ENCODE data around the gene UBE2D2.
A peak's percentile ranks its signal among the peaks of the same experiment; 100 is the strongest.

UBE2D2 gene

DNA sequence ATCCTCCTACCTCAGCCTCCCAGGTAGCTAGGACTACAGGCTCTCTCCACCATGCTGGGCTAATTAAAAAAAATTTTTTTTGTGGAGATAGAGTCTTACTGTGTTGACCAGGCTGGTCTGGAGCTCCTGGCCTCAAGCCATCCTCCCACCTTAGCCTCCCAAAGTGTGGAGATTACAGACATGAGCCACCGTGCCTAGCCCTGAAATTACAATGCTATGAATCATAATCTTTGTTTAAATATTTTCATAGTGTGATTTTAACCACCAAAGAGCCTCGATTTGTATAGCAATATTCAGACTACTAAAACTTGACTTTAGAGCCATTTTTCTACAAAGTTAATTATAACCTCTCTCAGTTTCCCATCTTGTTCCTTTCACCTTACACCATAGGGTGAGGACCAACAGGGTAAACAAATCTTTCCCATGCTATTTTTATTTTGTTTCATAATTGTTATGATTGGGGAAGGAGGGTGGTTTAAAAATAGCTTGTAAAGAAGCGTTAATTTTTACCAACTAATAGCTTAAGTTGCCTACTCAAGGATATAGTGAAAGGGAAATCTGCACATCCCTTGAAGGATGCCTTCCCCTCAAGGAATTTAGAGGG is 32.7 kb downstream of the UBE2D2 start:
- ATAC-seq = no peak; the same call in 2 of the 3 replicates

GRCh38 chr5:139597134-139597533 is 36.0 kb downstream of the UBE2D2 start:
- peak; percentile 76 for ATAC-seq
- peak; percentile 98 for TF ChIP-seq ISL1 (CRISPR knock-in tag; IDR thresholded peaks at IDR 0.05)
- TF ChIP-seq CREB5 (CRISPR knock-in tag; IDR thresholded peaks at IDR 0.05; ENCODE audit: low read depth) = peak; percentile 52
- TF ChIP-seq RARB (CRISPR knock-in tag; IDR thresholded peaks at IDR 0.05) = peak; percentile 66; the same call in 1 of the 2 replicates
- peak; percentile 71; the same call in 1 of the 2 replicates for TF ChIP-seq SNAI2 (CRISPR knock-in tag; IDR thresholded peaks at IDR 0.05)
- TF ChIP-seq TCF4 (CRISPR knock-in tag; IDR thresholded peaks at IDR 0.05; ENCODE audit: borderline replicate concordance) = peak; percentile 93
- TF ChIP-seq ZFP3 (CRISPR knock-in tag; IDR thresholded peaks at IDR 0.05) = no peak
- TF ChIP-seq, protein P1, sequence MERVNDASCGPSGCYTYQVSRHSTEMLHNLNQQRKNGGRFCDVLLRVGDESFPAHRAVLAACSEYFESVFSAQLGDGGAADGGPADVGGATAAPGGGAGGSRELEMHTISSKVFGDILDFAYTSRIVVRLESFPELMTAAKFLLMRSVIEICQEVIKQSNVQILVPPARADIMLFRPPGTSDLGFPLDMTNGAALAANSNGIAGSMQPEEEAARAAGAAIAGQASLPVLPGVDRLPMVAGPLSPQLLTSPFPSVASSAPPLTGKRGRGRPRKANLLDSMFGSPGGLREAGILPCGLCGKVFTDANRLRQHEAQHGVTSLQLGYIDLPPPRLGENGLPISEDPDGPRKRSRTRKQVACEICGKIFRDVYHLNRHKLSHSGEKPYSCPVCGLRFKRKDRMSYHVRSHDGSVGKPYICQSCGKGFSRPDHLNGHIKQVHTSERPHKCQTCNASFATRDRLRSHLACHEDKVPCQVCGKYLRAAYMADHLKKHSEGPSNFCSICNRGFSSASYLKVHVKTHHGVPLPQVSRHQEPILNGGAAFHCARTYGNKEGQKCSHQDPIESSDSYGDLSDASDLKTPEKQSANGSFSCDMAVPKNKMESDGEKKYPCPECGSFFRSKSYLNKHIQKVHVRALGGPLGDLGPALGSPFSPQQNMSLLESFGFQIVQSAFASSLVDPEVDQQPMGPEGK (CRISPR knock-in tag; IDR thresholded peaks at IDR 0.05; ENCODE audit: borderline replicate concordance) = peak; percentile 81; the same call in 1 of the 2 replicates
- TF ChIP-seq CSDC2 (CRISPR knock-in tag; IDR thresholded peaks at IDR 0.05) = no peak
- TF ChIP-seq ARNTL (CRISPR knock-in tag; IDR thresholded peaks at IDR 0.05; ENCODE audit: borderline replicate concordance, low read depth) = no peak
- TF ChIP-seq, protein P2, sequence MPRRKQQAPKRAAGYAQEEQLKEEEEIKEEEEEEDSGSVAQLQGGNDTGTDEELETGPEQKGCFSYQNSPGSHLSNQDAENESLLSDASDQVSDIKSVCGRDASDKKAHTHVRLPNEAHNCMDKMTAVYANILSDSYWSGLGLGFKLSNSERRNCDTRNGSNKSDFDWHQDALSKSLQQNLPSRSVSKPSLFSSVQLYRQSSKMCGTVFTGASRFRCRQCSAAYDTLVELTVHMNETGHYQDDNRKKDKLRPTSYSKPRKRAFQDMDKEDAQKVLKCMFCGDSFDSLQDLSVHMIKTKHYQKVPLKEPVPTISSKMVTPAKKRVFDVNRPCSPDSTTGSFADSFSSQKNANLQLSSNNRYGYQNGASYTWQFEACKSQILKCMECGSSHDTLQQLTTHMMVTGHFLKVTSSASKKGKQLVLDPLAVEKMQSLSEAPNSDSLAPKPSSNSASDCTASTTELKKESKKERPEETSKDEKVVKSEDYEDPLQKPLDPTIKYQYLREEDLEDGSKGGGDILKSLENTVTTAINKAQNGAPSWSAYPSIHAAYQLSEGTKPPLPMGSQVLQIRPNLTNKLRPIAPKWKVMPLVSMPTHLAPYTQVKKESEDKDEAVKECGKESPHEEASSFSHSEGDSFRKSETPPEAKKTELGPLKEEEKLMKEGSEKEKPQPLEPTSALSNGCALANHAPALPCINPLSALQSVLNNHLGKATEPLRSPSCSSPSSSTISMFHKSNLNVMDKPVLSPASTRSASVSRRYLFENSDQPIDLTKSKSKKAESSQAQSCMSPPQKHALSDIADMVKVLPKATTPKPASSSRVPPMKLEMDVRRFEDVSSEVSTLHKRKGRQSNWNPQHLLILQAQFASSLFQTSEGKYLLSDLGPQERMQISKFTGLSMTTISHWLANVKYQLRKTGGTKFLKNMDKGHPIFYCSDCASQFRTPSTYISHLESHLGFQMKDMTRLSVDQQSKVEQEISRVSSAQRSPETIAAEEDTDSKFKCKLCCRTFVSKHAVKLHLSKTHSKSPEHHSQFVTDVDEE (CRISPR knock-in tag; IDR thresholded peaks at IDR 0.05) = peak; percentile 90
- TF ChIP-seq ZNF565 (CRISPR knock-in tag; conservative IDR thresholded peaks at IDR 0.05; ENCODE audit: low read depth) = no peak
- no peak for TF ChIP-seq BACH2 (CRISPR knock-in tag; IDR thresholded peaks at IDR 0.05; ENCODE audit: borderline replicate concordance)
- TF ChIP-seq POU6F1 (CRISPR knock-in tag; IDR thresholded peaks at IDR 0.05; ENCODE audit: borderline replicate concordance, low read depth) = no peak; the same call in 1 of the 2 replicates
- peak; percentile 84; the same call in 1 of the 2 replicates for TF ChIP-seq TOX (CRISPR knock-in tag; IDR thresholded peaks at IDR 0.05; ENCODE audit: borderline replicate concordance)
- TF ChIP-seq ZNF8 (CRISPR knock-in tag; IDR thresholded peaks at IDR 0.05) = no peak
- TF ChIP-seq ZFP30 (CRISPR knock-in tag; IDR thresholded peaks at IDR 0.05) = no peak

More for the DNA sequence above, 32.7 kb downstream of the UBE2D2 start:
- no peak for TF ChIP-seq ISL1 (CRISPR knock-in tag; IDR thresholded peaks at IDR 0.05)
- TF ChIP-seq TOX (CRISPR knock-in tag; IDR thresholded peaks at IDR 0.05; ENCODE audit: borderline replicate concordance) = no peak
- TF ChIP-seq POU6F1 (CRISPR knock-in tag; IDR thresholded peaks at IDR 0.05; ENCODE audit: borderline replicate concordance, low read depth) = no peak
- no peak for TF ChIP-seq ARNTL (CRISPR knock-in tag; IDR thresholded peaks at IDR 0.05; ENCODE audit: borderline replicate concordance, low read depth)
- TF ChIP-seq, protein P2 (CRISPR knock-in tag; IDR thresholded peaks at IDR 0.05) = no peak
- TF ChIP-seq ZC3H10 (CRISPR knock-in tag; IDR thresholded peaks at IDR 0.05) = no peak
- no peak for TF ChIP-seq ZNF70 (CRISPR knock-in tag; IDR thresholded peaks at IDR 0.05)
- no peak for TF ChIP-seq RARB (CRISPR knock-in tag; IDR thresholded peaks at IDR 0.05)
- no peak for TF ChIP-seq PPARA (CRISPR knock-in tag; IDR thresholded peaks at IDR 0.05; ENCODE audit: borderline replicate concordance)
- no peak for TF ChIP-seq ZFP3 (CRISPR knock-in tag; IDR thresholded peaks at IDR 0.05)
- no peak for TF ChIP-seq CREB5 (CRISPR knock-in tag; IDR thresholded peaks at IDR 0.05; ENCODE audit: low read depth)
- no peak for TF ChIP-seq CSDC2 (CRISPR knock-in tag; IDR thresholded peaks at IDR 0.05)

Measured in SK-N-SH treated with all-trans-retinoic acid at 6 μM for 48 hours (cell line).